ENCODE measurements around the gene ARX. TPM values are rescaled to one million over a fixed set of nuclear protein-coding genes. Genes with fewer than 3 reads are reported as not detected.
A peak's percentile ranks its signal among the peaks of the same experiment; 100 is the strongest.

ARX gene
- under 1 TPM in 1 of 10 donors, not detected in 9; 0.13 TPM for total RNA-seq
- not detected for polyA plus RNA-seq
- long read RNA-seq, donor 1 = 0 reads
- long read RNA-seq, donor 2 = 0 reads
- long read RNA-seq, donor 3 = 0 reads

DNA sequence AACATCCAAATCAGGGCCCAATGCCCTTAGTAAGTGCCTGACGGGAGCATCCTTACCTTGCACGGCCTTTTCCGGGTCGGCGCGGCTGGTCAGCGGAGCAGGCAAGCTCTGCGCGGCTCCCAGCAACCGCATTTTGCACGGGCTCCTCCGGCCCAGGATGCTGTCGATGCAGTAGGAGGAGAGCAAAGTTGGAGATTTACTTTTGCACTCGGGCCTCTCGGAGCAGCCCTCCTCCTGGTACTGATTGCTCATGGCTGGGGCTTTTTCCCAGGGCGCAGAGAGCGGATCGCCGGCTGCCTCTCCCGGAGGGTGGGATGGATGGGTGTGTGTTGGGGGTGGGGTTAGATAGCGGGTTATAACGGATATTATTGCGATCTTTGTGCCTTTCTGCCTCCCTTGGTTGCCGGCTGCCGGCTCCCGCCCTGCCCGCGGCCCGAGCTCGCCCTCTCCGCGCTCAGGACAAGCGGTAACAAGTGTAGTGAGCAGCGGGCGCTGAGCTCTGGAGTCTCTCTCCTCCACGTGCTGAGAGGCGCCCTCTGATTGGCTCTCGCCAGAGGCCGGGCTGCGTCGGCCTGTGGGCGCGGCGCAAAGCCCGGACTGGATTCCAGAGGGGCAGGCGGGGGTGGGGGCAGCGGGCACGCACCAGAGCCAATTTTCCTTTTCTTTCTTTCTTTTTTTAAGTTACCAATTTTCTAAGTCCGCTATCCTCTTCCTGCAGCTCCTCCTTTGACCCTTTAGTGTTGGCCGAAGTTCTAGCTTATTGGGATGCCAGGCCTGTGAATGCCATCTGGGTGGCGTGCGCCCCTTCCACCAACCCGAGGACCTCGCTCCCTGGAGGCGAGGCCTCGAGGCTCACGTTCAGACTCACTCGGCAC is at the start of gene ARX:
Gene ARX (minus strand): TSS at position 480 of the 875 bp plus-strand sequence. CDS start 228 bp downstream, at position 252.
- intact Hi-C loops (cut with DNase I) = no loop called here
- ATAC-seq (peak; percentile 57 to 86 (median 80)), DNase-seq (peak; percentile 13 to 39)
- H3K27ac ChIP-seq = no peak within 1 kb of the TSS
- H3K27me3 ChIP-seq = peaks cover 10 to 98% (median 94%) of the 10 kb centered on the region in 7 donors
- peak within 1 kb of the TSS in 1 of 10 donors; percentile 5 for H3K4me3 ChIP-seq
- 4 to 8% methylated on average over 54 to 58 of the region's 58 CpGs for WGBS, 2 donors
- no peaks in the 10 kb centered on the region for H3K36me3 ChIP-seq
- no peaks in the 10 kb centered on the region for H3K9me3 ChIP-seq
- H3K4me1 ChIP-seq = peaks cover 0 to 34% (median 12%) of the 10 kb centered on the region in 9 donors
- TF ChIP-seq, protein P1, sequence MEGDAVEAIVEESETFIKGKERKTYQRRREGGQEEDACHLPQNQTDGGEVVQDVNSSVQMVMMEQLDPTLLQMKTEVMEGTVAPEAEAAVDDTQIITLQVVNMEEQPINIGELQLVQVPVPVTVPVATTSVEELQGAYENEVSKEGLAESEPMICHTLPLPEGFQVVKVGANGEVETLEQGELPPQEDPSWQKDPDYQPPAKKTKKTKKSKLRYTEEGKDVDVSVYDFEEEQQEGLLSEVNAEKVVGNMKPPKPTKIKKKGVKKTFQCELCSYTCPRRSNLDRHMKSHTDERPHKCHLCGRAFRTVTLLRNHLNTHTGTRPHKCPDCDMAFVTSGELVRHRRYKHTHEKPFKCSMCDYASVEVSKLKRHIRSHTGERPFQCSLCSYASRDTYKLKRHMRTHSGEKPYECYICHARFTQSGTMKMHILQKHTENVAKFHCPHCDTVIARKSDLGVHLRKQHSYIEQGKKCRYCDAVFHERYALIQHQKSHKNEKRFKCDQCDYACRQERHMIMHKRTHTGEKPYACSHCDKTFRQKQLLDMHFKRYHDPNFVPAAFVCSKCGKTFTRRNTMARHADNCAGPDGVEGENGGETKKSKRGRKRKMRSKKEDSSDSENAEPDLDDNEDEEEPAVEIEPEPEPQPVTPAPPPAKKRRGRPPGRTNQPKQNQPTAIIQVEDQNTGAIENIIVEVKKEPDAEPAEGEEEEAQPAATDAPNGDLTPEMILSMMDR (IDR thresholded peaks at IDR 0.05) = no peak

DNA sequence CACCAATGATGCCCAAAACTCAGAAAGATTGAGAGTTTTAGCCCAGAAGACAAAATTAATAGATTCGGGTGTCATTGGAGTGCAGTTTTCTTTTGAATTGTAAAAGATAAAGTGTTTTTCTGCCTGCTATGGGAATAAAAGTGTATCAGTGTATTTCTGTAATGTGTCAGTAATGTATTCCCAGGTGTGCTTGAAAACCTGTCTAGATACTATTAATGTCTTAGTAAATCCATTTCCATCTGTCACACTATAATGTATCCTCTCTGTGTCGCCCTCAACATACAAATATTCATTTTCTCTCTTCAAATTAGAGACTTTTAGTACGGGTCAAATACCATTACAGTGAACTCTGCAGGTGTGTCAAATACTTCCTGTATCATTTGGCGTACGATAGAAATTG is 43.5 kb upstream of the ARX start:
- Histone ChIP-seq H3K36me3 (no peaks in the 10 kb centered on the region), H3K4me3 (no peak overlapping the region), H3K27me3 (peaks cover 0 to 4% (median 0%) of the 10 kb centered on the region in 7 donors), H3K9me3 (peaks cover 0 to 17% (median 0%) of the 10 kb centered on the region in 11 donors), H3K27ac (no peak overlapping the region), H3K4me1 (no peaks in the 10 kb centered on the region)
- TF ChIP-seq, protein P1 (IDR thresholded peaks at IDR 0.05) = no peak
- DNase-seq (no peak), ATAC-seq (no peak)
- WGBS, 2 donors = 78 to 80% methylated on average over 5 of the region's 5 CpGs
- intact Hi-C loops (cut with DNase I) = no loop called here

DNA sequence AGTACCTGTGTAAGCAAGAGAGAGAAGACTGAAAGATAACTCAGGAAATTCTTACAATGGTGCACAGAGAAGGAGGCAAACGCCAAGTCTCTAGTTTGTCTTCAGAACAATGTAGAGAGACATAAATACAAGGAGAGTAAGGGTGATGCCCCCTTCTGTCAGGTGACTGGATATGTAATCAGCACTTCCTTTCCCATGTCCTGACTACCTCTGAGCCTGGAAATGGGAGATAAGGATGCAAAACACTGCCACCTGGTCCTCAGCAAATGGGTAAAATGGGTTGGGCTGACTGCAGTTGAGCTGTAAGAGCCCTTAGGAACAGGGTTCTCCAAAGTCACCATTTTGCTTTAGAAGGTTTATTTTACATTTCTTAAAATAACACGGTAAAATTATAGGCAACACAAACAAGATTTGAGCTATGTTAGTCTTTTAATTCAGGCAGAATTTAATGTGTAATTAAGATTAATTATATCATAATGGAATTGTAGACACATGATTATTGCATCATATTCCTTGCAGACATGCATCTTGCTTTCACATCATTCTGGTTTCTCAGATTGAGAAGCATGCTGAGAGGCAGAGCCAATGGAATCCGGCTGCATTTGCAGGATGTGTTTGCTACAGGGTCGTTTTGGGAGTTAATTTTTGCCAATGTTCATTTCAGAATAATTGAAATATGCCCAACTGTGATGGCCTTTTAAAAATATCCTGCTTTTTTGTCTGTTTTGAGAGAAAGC is 37.2 kb upstream of the ARX start:
- H3K9me3 ChIP-seq = peaks cover 0 to 17% (median 0%) of the 10 kb centered on the region in 11 donors
- H3K36me3 ChIP-seq = no peaks in the 10 kb centered on the region
- WGBS, 2 donors = 58 to 59% methylated on average over 4 of the region's 4 CpGs
- TF ChIP-seq, protein P1 (IDR thresholded peaks at IDR 0.05) = no peak
- DNase-seq (no peak), ATAC-seq (no peak)
- H3K4me3 ChIP-seq = no peak overlapping the region
- no peak overlapping the region for H3K27ac ChIP-seq
- peaks cover 0 to 8% (median 0%) of the 10 kb centered on the region in 9 donors for H3K4me1 ChIP-seq
- intact Hi-C loops (cut with DNase I) = no loop called here
- H3K27me3 ChIP-seq = peaks cover 0 to 8% (median 0%) of the 10 kb centered on the region in 7 donors

DNA sequence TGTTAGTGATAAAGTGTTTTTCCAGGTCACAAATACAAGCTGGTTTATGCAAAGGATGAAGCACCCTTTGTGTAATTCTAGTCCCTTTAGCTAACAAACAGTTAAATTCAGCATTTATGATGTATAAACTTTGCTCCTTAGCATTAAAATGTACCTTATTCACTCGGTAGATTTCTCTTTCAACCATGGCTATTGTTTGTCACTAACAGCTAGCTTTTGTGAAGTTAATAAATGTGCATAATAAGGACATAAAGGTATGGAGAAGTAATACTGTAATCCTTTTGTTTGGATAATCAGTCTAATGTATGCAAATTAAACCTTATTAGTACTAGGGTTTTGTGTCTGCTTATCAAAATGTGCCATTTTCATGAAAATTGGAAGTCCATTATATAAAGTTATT is 34.2 kb upstream of the ARX start:
- Histone ChIP-seq H3K4me3 (no peak overlapping the region), H3K36me3 (no peaks in the 10 kb centered on the region), H3K4me1 (peaks cover 0 to 8% (median 0%) of the 10 kb centered on the region in 9 donors), H3K9me3 (no peaks in the 10 kb centered on the region), H3K27me3 (peaks cover 0 to 19% (median 0%) of the 10 kb centered on the region in 7 donors), H3K27ac (no peak overlapping the region)
- intact Hi-C loops (cut with DNase I) = no loop called here
- 37 to 41% methylated on average over 1 of the region's 1 CpG for WGBS, 2 donors
- no peak for ATAC-seq
- no peak for DNase-seq
- TF ChIP-seq, protein P1 (IDR thresholded peaks at IDR 0.05) = no peak

Measured in heart right ventricle (tissue), 16 donors.